Panc1 (cell line): Measurements from ENCODE around the gene SCRN1. TPM values are rescaled to one million over a fixed set of nuclear protein-coding genes. Genes with fewer than 3 reads are reported as not detected.

ENCODE experiments used
- ATAC-seq: fragments of 200-7000 bp; cut with Tn5 transposase; 2 replicates; pipeline ENCODE4 v1.9.1; 2020; ENCODE audit warnings: mild to moderate bottlenecking, moderate library complexity
- BruUV-seq: library from RNA; stranded (reverse); fragments of 400-500 nt; replicated peaks from 2 replicates; lab custom pipeline; 2021; lab: Mats Ljungman, UMichigan
- CTCF ChIA-PET: fragments of 300-600 bp; sonication (Branson Sonifier 250); formaldehyde crosslinking; loops from one replicate; lab custom pipeline; 2022; ENCODE audit warnings: antibody characterized with exemption; lab: Charles Lee
- POLR2A ChIA-PET: fragments of 300-600 bp; sonication (Branson Sonifier 250); formaldehyde crosslinking; loops from one replicate; lab custom pipeline; 2022; ENCODE audit warnings: antibody characterized with exemption; lab: Charles Lee
- DNase-seq: peaks from one replicate; pipeline ENCODE4 v3.0.0-alpha.2; 2010; ENCODE audit warnings: low read depth, low spot score
- H3K27ac ChIP-seq: 2 replicates; pipeline ENCODE4 v1.5.1; 2011; ENCODE audit warnings: mild to moderate bottlenecking, low read length, inconsistent platforms
- H3K27me3 ChIP-seq: fragments of 200-500 bp; sonication (Bioruptor generic); 2 replicates; pipeline ENCODE4 v1.6.0; 2014; ENCODE audit warnings: low read length, inconsistent platforms; ENCODE audit not compliant: control insufficient read depth, insufficient read depth
- H3K36me3 ChIP-seq: fragments of 200-500 bp; sonication (Bioruptor generic); 2 replicates; pipeline ENCODE4 v1.5.1; 2014; ENCODE audit warnings: inconsistent platforms, mild to moderate bottlenecking, low read length, moderate library complexity; ENCODE audit not compliant: control insufficient read depth, insufficient read depth
- H3K4me1 ChIP-seq: 2 replicates; pipeline ENCODE4 v1.5.1; 2011; ENCODE audit warnings: inconsistent platforms, mild to moderate bottlenecking, low read length, moderate library complexity; ENCODE audit not compliant: control insufficient read depth, insufficient read depth
- H3K4me3 ChIP-seq, 2 experiments: 2 replicates each; pipeline ENCODE4 v1.5.1; 2011 to 2012; ENCODE audit warnings: low read depth in 2 of 2, low read length in 2 of 2, mild to moderate bottlenecking in 2 of 2, inconsistent platforms in 1 of 2, moderate library complexity in 1 of 2
- H3K9me3 ChIP-seq: fragments of 200-500 bp; sonication (Bioruptor generic); 2 replicates; pipeline ENCODE4 v1.5.1; 2014; ENCODE audit warnings: low read depth, mild to moderate bottlenecking, inconsistent platforms, low read length, moderate library complexity; ENCODE audit not compliant: control insufficient read depth, insufficient read depth
- CTCF ChIP-seq: fragments of 450-650 bp; IDR thresholded peaks from 2 replicates; pipeline ENCODE4 v1.5.1; 2017; ENCODE audit warnings: mild to moderate bottlenecking
- POLR2AphosphoS5 ChIP-seq: IDR thresholded peaks from 2 replicates; pipeline ENCODE4 v1.6.1; 2012; ENCODE audit warnings: mild to moderate bottlenecking, low read depth, low read length, moderate library complexity
- REST ChIP-seq, 2 experiments: IDR thresholded peaks; 2 replicates each; pipeline ENCODE4 v1.6.1; 2011 to 2012; ENCODE audit warnings: low read depth in 2 of 2, control low read depth in 1 of 2, low read length in 1 of 2, mild to moderate bottlenecking in 1 of 2, moderate library complexity in 1 of 2; ENCODE audit not compliant: insufficient read depth in 1 of 2
- SIN3A ChIP-seq: IDR thresholded peaks from 2 replicates; pipeline ENCODE4 v1.6.1; 2012; ENCODE audit warnings: low read depth, mild to moderate bottlenecking, low read length, moderate library complexity, borderline replicate concordance; ENCODE audit not compliant: insufficient read depth
- TCF7L2 ChIP-seq: IDR thresholded peaks from 2 replicates; pipeline ENCODE4 v1.6.1; 2011; ENCODE audit warnings: mild to moderate bottlenecking, low read depth, low read length, inconsistent platforms
- in situ Hi-C: cut with HindIII; loops from 2 replicates; pipeline ENCODE4 v1.10.0; 2016; ENCODE audit warnings: low sequenced_read_pairs, low pct_unique_long_range_greater_than_20kb
- intact Hi-C: fragments of 100-400 bp; cut with micrococcal nuclease; formaldehyde crosslinking; loops from one replicate; pipeline ENCODE4 v1.10.0; 2022; ENCODE audit not compliant: unreplicated experiment
- total RNA-seq: library from RNA; stranded (reverse); gene quantifications from one replicate; pipeline ENCODE4 v1.2.1, GENCODE V29; 2021; ENCODE audit not compliant: unreplicated experiment

The SCRN1 gene
- total RNA-seq, 1 experiment from 2014 or later: 189 TPM

GRCh38 chr7:30020535-30020934 lies 30.9 kb upstream of the SCRN1 start:
- H3K4me3 ChIP-seq: no peak overlapping the region
- no peak overlapping the region for H3K27ac ChIP-seq
- ChIA-PET POLR2A (no interaction called here), CTCF (no interaction called here)
- in situ Hi-C loops: no loop called here
- H3K36me3 ChIP-seq: no peaks in the 10 kb centered on the region
- H3K4me1 ChIP-seq: peaks cover 6% of the 10 kb centered on the region
- TF ChIP-seq SIN3A (no peak), REST (IDR thresholded peaks at IDR 0.05; ENCODE audit: insufficient read depth in 1 of 2, low read depth in 2 of 2, low read length in 1 of 2) (no peak), CTCF (no peak), TCF7L2 (no peak), POLR2AphosphoS5 (no peak)
- no peaks in the 10 kb centered on the region for H3K9me3 ChIP-seq
- intact Hi-C loops: no loop called here
- no peaks in the 10 kb centered on the region for H3K27me3 ChIP-seq
- BruUV-seq: no TSS peak
- DNase-seq (no peak), ATAC-seq (no peak)

DNA sequence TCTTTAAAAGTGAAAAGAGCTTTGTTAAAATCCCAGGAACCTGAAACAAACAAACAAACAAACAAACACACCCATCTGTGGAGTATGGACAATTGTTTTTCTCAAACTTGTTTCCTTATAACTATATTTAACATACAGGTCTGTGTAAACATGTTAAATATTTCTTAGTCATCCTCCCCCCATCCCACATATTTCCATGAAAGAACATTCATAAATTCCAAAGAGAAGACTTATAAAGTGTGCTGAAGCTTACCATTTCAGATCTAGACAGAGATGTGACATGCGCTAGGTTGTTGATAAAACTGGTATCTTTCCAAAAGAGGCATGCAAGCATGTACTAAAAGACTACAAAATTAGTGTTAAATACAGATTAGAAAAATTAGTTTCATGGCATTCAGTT lies 30.4 kb upstream of the SCRN1 start:
- BruUV-seq: no TSS peak
- in situ Hi-C loops (no loop called here), intact Hi-C loops (no loop called here)
- no peak for DNase-seq
- Histone ChIP-seq H3K36me3 (no peaks in the 10 kb centered on the region), H3K4me3 (no peak overlapping the region), H3K27me3 (no peaks in the 10 kb centered on the region), H3K27ac (no peak overlapping the region), H3K9me3 (no peaks in the 10 kb centered on the region), H3K4me1 (peaks cover 2% of the 10 kb centered on the region)
- ChIA-PET POLR2A (interaction anchor here (0.5 to 0.7 kb wide), 2 partner anchors 13 to 15 kb away, joined by 3 to 4 read pairs; no protein-coding TSS in a partner anchor), CTCF (interaction anchor here (0.6 kb wide), 1 partner anchor 42 kb away, joined by 3 read pairs; no protein-coding TSS in a partner anchor)
- TF ChIP-seq CTCF: no peak
- TF ChIP-seq SIN3A: no peak
- TF ChIP-seq TCF7L2: no peak
- TF ChIP-seq REST (IDR thresholded peaks at IDR 0.05; ENCODE audit: insufficient read depth in 1 of 2, low read depth in 2 of 2, low read length in 1 of 2): no peak
- no peak for TF ChIP-seq POLR2AphosphoS5
- ATAC-seq: no peak
